Measurements from ENCODE around the gene PASK.

The PASK gene

GRCh38 chr2:241179899-241180298, 30.6 kb upstream of the PASK start:
- DNase-seq (ENCODE audit: low read depth), result no peak

DNA sequence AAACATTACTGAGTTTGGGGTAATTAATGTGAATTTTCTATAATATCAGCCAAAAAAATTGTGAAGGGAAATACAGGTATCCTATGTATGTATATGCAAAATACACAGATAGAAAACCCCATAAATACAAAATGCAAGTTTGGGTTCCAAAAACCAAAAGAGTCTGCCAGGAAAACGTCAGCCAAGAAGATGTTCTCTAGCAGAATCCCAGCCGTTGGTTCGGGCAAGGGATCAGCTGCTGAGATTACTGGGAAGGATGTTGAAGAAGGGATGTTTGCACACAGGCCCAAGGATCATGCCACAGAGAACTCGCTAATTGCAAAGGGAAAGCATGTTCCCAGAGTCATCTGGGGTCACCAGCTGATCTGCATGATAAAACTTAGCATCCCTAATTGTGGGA, 29.7 kb upstream of the PASK start:
- no peak for DNase-seq (ENCODE audit: low read depth)

DNA sequence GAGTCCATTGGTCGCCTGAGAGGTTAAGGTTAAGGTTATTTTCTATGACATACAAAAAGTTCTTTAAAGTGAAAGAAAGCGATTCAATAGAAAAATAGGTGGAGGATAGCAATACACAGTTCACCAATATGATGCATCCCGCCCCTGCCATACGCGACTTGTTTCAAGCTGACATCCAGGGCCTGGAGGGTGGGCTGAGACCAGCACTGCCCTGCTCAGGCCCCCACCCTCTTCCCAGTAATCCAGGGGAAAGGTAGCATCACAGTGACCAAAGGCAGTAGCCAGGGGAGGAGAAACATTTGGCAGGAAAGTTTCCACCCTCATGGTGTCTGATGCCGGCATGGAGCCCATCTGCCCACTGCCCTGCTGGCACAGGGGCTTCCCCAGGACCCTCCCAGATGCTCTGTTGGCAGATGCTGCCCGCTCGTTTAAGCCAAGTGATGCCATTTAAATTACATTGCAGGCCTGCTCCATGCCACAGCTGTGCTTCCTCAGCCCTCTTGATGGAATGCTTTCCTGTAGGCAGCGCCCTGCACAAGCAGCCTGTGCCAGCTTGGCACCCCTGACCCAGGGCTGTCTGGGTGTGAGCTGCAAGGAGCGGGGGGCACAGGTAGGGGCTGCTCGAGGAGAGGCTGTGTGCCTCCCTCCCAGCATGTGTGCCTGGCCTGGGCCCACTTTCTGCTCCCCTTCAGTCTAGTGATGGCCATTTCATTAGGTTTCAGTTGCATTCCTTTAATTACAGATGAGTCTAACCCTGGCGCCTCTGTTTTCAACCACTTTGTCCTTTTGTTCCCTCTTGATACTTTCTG, 28.5 kb upstream of the PASK start:
- no peak for DNase-seq (ENCODE audit: low read depth)

DNA sequence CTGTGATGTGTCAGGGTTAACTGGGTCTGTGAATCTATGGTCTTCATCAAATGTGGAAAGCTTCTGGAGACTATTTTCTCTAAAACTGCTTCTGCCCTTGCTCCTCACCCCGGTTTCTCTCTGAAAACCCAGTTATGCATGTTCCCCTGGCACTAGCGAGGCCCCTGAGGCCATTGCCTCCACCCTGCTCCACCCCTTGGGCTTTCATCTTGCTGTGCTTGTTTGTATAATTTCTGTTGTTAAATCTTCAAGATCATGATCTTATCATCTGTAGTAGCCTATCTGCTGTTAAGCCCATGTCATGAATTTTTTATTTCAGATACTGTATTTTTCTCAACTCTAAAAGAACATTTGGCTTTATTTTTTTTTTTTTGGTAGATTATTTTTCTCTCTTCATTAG, 24.3 kb upstream of the PASK start:
- no peak for DNase-seq (ENCODE audit: low read depth)

DNA sequence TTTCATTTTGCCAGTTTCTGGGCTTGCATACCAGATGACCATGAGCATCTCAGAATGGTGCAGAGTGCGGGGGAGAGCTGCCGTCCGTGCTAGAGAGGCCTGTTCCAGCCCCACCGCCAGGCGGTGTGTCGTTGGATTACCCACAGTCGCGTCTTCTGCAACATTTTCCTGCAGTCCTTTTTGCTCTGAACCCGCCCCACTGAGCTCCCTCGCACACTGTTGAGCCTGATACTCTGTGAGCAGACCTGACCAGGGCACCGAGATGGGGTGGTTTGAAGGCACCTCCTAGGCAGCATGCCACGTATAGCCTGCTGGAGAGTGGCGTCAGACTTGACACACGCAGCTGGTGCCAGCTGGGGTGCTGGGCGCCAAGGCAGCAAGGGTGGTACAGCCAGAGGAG, 19.1 kb upstream of the PASK start:
- DNase-seq (ENCODE audit: low read depth), result no peak

DNA sequence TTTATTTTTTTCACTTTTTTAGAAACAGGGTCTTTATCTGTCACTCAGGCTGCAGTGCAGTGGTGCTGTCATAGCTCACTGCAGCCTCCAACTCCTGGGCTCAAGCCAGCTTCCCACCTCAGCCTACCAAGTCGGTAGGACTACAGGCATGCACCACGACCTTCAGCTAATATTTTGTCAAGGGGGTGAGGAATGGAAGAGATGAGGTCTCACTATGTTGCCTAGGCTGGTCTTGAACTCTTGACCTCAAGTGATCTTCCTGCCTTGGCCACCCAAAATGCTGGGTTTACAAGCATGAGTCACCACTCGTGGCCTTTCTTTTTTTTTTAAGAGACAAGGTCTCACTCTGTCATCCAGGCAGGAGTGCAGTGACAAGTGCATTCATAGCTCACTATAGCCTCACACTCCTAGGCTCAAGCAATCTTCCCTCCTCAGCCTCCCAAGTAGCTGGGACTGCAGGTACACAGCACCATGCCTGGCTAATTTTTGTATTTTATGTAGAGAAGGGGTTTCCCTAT, 14.4 kb upstream of the PASK start:
- no peak for DNase-seq (ENCODE audit: low read depth)

- DNase-seq (ENCODE audit: low read depth), result peak; percentile 34
Observed at GRCh38 chr2:241161646-241162281, 12.5 kb upstream of the PASK start.

GRCh38 chr2:241160318-241160717, 11.0 kb upstream of the PASK start:
- no peak for DNase-seq (ENCODE audit: low read depth)

- no peak for DNase-seq (ENCODE audit: low read depth)
Observed at GRCh38 chr2:241159116-241159515, 9.8 kb upstream of the PASK start.

DNA sequence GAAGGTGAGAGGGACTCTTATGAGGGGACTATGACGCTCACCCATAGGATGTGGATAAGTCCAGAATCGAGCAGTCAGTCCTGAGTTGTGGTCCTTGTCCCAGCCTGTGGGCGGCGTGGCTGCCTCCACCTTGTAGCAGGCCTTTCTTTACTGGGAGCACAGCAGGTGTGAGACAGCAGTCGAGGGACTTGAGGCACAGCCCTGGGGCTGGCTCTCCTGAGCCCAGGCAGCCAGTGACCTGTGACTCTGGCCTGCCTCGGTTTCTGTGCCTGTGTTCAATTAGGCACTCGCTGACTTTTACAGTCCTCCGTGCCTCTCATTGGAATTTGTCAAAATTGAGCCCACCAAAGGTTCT, 9.3 kb upstream of the PASK start:
- DNase-seq (ENCODE audit: low read depth), result no peak

DNA sequence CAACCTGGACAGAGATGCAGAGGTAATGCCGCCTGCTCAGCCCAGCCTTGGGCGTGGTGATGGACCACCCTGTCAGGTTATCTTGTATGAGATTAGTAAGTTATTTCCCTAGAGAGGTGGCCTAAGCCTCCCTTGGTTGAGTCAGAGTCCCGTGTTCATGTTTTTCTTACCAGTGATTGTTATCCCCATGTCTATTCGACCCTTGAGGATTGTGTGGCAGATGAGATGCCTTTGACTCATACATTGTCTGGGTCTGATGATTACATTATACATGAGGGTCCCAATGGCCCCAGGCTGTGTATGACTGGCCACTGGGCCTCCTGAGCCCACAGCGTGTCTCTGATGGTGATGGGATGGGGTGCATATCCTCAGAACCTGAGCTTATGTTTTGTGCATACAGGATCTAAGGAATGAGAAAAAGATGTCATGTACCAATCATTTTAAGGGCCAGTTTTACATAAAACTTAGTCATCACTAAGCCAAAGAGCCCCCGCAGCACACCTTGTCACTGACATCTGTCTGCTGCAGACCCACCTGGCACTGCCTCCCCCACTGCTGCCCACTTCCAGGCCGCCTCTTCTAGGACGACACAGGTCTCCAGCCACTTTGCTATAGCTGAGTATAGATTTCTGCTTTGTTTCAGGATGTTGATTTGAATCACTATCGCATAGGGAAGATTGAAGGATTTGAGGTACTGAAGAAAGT, 8.7 kb upstream of the PASK start:
- no peak for DNase-seq (ENCODE audit: low read depth)

DNA sequence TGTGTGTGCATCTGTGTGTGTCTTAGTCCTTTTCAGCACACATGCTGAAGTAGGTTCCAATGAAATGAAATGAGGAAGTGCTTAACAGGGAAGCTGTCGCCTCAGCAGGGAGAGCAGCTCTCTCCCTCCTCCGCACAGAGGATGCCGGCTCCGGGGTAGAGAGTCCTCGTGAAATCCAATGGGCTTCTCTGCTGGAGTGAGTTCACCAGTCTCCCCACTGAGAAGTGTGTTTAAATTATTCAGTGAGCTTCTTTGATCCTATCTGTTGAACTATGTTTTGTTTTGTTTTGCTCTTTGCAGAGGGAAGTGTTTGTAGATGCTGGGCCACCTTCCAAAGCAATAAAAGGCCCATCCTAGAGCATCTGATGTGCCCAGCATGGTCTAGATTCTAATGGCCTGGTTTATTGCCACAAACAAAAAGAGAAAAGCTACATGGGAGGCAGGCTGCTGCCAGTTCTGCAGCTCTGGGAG, 7.7 kb upstream of the PASK start:
- no peak for DNase-seq (ENCODE audit: low read depth)

DNA sequence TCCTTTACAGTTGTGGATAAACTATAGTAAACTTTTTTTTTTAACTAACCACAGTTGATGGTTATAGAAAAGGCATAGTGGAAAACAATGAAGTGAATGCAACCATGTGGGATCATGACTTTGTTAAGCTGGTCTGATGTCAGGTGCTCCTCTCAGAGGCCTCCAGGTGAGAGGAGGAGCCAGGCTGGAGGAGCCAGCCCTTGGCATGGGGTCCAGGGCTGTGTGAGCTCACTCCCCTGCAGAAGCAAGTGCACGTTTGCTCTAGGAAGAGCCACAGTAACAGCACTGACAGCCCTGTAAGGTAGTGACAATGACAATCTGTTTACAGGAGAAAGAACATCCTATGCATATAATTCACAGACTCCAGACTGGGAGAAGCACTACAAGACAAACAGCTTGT, 6.7 kb upstream of the PASK start:
- DNase-seq (ENCODE audit: low read depth), result no peak

GRCh38 chr2:241154915-241155314, 5.6 kb upstream of the PASK start:
- no peak for DNase-seq (ENCODE audit: low read depth)

- no peak for DNase-seq (ENCODE audit: low read depth)
Observed at GRCh38 chr2:241153616-241154015, 4.3 kb upstream of the PASK start.

DNA sequence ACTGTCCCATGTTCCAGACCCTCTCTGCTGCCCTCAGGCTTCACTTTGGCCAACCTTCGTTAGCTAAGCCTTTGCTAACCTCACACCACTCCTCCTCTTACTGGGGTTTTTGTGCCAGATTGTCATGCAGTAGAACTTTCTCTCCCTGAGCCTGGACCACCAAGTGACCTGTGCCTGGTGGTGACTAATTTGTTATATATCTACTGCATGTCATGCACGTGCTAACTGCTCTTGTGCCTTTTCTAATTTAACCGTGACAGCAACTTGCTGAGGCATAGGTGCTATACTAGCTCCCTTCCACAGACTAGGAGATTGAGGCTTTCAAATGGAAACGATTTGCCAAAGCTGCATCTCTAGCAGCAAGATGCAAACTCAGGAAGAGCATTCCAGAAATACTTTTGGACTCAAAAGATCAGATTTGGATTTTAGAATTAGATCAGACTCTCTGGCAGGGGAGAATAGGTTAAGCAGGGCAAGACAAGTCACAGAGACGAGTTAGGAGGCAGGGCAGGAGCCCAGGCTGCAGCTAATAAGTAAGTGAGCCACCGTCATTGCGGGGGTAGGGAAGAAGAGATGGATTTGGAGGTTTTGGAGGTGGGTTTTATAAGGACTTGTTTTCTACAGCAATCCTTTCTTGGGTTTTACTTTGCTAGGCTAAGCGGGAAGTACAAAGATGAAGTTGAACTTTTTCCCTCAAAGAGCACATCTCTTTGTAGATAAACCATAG, 2.8 kb upstream of the PASK start:
- DNase-seq (ENCODE audit: low read depth), result no peak

- DNase-seq (ENCODE audit: low read depth), result no peak
Observed at GRCh38 chr2:241150660-241151530, 1.6 kb upstream of the PASK start.

GRCh38 chr2:241149925-241150659, 820 bp upstream of the PASK start, which contains the start of gene PPP1R7:
Gene PPP1R7, plus strand, starts transcription at chr2:241150467. Its CDS starts 29 bp downstream, at chr2:241150496.
- DNase-seq (ENCODE audit: low read depth), result peak; percentile 66

GRCh38 chr2:241149675-241149924, 328 bp upstream of the PASK start:
- DNase-seq (ENCODE audit: low read depth), result no peak

- no peak for DNase-seq (ENCODE audit: low read depth)
Observed at GRCh38 chr2:241148239-241148638, 1.0 kb downstream of the PASK start.

DNA sequence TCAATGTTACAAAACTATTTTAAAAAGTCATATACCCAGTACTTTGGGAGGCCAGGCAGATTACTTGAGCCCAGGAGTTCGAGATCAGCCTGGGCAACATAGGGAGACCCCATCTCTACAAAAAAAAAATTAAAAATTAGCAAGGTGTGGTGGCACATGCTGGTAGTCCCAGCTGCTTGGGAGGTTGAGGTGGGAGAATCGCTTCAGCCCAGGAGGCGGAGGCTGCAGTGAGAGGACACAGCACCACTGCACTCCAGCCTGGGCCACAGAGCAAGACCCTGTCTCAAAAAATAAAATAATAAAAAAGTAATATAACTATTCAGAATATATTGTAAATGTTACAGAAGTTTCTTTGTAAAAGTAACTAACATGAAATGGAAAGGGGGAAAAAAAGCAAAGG, 1.9 kb downstream of the PASK start:
- no peak for DNase-seq (ENCODE audit: low read depth)
